GM13977 (cell line): Measurements from ENCODE around the gene LDAF1.
"Not testable (repeated sequence)": the region's sequence is repeated elsewhere in the genome, so short reads cannot be mapped to it uniquely, and the experiment has no call there.

Source experiments
- DNase-seq: peaks from one replicate; pipeline ENCODE4 v3.0.0; 2012; ENCODE audit warnings: low spot score
- CTCF ChIP-seq: IDR thresholded peaks from 2 replicates; pipeline ENCODE4 v1.5.1; 2012; ENCODE audit warnings: mild to moderate bottlenecking, control low read depth; ENCODE audit not compliant: insufficient read depth; ENCODE audit errors: extremely low read depth, missing control alignments
- in situ Hi-C: fragments of 300-500 bp; cut with MboI; formaldehyde crosslinking; loops from one replicate; pipeline ENCODE4 v1.12.0; 2022; ENCODE audit warnings: low sequenced_read_pairs, low pct_unique_long_range_greater_than_20kb, mixed read lengths, inconsistent platforms; ENCODE audit not compliant: unreplicated experiment

LDAF1 gene

DNA sequence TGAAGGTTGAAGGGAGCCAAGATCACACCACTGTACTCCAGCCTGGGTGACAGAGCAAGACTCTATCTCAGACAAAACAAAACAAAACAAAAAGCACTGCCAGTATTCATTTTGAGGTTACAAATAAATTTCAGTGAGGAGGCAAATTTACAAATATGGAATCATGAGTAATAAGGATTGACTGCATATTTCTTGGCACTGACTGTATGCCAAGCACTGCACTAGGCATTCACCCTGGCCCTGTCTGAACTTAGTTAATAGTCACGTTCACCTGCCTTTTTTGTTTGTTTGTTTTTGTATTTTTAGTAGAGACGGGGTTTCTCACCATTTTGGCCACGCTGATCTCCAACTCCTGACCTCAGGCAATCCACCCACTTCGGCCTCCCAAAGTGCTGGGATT, 5.1 kb downstream of the LDAF1 start:
- no peak for TF ChIP-seq CTCF
- in situ Hi-C loops: no loop called here

GRCh38 chr16:21164521-21165168, 6.2 kb downstream of the LDAF1 start:
- no peak for TF ChIP-seq CTCF
- in situ Hi-C loops: no loop called here
- no peak for DNase-seq

More for the DNA sequence above, 5.1 kb downstream of the LDAF1 start:
- no peak for DNase-seq

DNA sequence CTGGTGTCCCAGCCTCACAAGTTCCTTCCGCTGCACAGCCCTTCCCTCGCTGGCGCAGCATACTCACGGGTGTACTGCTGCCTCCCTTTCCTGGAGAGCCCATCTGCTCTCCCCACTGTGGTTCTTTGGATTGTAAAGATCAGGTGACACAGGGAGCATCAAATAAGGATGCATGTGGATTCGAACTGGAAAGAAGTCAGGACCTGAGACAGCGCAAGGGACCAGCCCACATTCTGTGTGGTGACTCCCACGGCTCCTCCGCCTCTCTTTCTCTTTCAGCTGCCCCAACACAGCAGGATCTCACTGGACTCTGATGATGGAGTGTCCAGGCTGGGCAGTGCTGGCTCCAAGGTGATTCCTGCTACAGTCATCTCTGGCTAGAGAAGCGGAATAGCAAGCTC, 8.1 kb downstream of the LDAF1 start:
- TF ChIP-seq CTCF: no peak
- in situ Hi-C loops: no loop called here
- no peak for DNase-seq

DNA sequence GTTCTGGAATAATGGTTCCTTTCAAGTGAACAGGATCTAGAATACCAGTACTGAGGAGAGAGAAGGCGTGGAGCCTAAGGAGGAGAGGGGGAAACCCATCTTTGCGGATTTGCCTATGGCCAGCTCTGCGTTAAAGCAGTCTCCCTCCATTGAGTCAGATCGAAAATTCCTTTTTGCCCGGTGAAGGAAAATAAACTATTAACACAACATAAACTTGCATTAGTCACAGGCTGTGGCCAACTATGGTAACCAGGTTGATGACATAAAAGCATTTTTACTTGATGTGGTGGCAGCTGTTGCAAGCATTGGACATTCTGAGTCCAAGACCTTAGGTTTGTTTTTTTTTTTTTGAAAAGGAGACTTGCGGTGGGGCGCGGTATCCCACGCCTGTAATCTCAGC, 8.9 kb downstream of the LDAF1 start:
- in situ Hi-C loops: no loop called here
- no peak for DNase-seq
- TF ChIP-seq CTCF: no peak

DNA sequence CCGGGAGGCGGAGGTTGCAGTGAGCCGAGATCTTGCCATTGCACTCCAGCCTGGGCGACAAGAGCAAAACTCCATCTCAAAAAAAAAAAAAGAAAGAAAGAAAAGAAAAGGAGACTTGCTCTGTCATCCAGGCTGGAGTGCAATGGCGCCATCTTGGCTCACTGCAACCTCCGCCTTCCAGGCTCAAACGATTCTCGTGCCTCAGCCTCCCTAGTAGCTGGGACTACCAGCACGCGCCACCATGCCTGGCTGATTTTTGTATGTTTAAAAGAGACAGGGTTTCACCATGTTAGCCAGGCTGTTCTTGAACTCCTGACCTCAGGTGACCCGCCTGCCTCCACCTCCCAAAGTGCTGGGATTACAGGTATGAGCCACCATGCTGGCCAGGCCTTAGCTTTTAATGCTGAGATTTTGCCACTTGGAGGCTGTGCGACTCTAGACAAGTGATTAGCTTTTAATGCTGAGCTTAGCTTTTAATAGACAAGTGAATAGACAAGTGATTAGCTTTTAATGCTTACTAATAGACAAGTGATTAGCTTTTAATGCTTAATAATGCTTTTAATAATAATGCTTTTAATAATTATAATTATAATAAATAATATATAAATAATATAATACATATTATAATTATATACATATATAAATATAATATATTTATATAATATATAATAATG, 9.6 kb downstream of the LDAF1 start:
- no peak for DNase-seq
- TF ChIP-seq CTCF: no peak
- in situ Hi-C loops: no loop called here

DNA sequence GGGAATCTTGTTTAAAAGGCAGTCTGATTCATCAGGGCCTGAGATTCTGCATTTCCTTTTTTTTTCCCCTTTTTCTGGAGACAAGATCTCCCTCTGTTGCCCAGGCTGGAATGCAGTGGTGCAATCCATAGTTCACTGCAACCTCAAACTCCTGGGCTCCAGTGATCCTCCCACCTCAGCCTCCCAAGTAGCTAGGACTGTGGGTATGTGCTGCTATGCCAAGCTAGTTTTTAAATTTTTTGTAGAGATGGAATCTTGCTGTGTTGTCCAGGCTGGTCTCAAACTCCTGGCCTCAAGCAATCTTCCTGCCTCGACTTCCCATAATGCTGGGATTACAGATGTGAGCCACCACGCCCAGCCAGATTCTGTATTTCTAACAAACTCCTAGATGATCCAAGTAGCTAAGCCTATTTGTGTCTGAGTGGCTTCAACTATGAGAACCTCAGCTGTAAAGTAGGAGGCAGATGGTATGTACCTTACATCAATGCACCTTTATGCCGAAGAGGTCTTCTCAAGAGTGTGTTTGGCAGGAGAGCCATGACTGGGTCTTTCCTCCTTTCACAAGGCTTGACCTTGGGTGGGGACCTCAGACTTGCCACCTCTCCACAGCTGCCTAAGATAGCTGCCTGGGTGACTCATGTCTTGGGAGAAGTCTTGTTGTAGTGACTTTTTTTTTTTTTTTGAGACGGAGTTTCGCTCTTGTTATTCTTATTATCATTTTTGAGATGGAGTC, 10.9 kb downstream of the LDAF1 start:
- in situ Hi-C loops: no loop called here
- no peak for TF ChIP-seq CTCF
- DNase-seq: no peak

GRCh38 chr16:21170116-21170515, 11.6 kb downstream of the LDAF1 start:
- in situ Hi-C loops, DNase-seq: not testable (repeated sequence)
